NCI-H2107 (cell line): ENCODE measurements around the gene THSD4.

Source experiments
- DNase-seq: peaks from one replicate; lab custom pipeline; 2025; lab: John Stamatoyannopoulos, UW

THSD4 gene

DNA sequence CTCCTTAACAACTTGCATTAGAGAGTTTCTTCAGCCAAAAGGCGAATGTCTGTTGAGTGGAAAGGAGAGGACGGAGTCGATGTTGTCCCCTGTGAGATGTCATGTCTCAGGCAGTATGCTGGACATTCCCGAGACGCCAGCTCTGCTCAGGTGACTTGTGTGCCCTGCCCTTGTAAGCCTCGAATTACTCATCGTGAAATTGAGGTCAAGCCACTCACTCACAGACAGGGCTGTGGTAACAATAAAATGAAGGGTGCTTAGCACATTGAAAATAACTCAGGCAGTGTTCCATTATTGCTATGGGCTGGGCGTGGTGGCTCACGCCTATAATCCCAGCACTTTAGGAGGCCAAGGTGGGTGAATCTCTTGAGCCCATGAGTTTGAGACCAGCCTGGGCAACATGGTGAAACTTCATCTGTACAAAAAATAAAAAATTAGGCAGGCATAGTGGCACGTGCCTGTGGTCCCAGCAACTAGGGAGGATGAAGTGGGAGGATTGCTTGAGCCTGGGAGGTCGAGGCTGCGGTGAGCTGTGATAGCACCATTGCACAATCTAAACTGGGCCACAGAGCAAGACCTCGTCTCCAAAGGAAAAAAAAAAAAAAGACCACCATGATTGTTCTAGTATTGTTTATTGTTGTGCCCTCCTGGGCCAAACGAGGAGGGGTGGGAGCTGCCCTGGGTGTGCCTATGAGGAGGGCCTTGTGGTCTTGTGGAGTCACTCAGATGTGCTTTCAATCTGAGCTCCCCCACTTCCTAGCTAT, 214.4 kb downstream of the THSD4 start:
- DNase-seq, result no peak

DNA sequence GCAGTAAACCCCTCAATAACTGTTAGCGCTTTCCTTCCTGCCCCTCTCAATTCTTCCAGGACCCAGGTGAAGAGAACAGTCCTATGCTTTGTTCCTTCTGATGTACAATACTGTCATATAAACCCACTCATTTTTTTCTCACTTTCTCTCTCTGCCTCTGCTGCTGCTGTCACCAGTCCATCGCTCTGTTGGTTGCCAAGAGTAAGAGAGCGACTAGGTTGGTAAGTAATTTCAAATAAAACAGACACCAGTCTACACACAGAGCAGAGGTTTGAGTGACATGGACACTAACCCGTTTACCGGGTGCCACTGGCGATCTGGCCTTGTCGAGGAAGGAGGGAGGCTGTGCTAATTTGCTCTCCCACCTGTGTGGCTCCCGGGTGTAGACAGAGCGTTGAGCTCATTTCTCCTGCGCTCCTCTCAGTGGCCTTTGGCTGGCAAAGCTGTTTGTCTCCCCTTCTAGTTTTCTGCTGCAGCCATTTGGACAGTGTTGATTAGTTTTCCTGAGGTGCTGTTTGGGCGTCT, 215.4 kb downstream of the THSD4 start:
- no peak for DNase-seq

DNA sequence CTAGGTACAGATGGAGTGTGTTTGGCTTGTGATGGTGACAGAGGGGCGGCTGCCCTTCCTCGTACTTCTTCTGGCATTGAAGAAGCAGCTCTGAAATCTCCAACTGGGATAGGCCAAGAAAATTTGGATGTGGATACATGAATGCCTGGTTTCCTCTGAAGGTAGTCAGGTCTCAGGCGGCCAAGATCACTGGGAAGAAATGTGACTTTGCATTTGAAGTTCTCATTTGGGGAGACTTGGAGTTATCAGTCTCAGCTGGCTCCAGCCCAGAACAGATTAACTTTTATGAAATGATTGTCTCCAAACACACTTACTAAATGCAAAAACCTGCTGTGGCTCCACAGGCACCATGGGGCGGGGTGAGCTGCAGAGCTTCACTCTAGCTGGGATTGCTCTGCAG, 215.9 kb downstream of the THSD4 start:
- no peak for DNase-seq

DNA sequence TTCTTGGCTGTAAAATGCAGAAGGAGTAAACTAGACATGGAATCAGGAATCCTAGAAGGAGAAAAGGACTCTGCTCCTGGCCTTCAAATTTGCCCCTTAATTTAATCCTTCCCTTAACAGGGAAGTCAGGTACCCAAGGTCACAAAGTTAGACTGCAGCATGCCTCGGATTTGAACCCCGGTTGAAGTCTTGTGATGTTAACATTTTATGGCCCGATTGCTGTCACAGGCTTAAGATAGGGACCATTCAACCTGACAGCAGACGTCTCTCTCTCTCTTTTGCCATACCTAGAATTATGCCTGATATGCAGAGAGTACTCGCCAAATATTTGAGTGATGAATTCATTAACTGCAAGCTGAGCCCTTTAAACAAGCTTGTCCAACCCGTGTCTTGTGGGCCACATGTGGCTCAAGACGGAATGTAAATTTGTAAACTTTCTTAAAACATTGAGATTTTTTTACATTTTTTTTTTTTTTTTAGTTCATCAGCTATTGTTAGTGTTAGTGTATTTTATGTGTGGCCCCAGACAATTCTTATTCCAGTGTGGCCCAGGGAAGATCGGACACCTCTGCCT, 217.2 kb downstream of the THSD4 start:
- no peak for DNase-seq

DNA sequence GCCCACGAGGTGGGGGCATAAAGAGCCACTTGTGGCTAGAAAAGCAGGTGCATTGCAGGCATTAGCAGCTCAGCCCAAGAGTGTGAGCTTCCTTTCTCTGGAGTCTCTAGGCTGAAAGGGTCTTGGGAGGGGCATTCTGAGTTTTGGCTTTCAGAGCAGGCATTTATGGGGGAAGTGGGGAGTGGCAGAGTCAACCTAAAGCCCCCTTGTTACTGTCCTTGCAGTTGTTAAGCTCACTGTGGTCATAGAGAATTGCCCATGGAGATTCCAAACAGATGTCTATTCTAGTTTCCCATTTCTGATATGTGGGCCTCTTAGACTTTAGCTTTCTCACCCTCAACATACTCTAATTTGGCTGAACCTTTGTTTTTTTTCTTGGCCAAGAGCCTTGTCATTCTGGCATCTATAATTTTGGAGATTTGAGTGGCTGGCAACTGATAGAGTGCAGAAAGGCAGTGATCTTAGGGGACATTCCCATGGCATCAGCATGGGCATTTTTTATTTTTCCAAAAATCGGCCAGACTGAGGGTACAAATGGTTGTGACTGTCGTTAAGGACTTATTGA, 217.9 kb downstream of the THSD4 start:
- no peak for DNase-seq

DNA sequence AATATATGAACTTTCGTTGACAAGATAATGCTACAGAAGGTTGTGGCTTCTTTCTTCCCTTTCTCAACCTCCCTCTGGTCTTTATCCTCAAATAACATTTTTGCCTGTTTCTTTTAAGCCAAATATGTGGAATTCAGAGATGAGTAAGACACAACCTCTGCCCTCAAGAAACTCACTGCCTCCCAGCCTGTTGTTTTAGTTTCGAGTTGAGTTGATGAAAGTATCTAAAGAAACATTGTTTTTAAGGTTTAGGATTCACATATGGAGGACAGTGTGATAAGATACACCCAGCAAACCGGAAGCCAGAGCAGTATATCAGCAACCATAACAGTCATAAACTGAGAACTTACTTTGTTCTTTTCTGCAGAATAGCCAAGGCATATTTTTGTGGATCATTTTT, 218.6 kb downstream of the THSD4 start:
- DNase-seq, result no peak

DNA sequence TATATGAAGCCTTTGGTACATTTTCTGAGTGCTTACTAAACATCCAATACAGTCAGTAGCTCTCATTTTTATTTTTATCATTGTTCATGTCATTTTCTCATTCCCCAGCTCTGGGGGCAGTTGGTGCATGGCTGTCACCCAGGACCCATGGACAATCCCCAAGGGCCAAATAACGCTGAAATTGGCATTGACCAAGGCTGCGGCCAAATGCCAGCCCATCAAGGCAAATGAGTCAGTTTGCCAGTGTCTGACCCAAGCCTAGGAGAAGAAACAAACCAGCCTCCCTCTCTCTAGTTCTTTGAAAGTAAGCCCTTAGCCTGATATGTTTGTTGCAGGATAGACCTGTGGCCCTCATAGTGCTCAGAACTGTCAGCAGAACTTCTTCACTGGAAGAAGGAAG, 219.2 kb downstream of the THSD4 start:
- no peak for DNase-seq

DNA sequence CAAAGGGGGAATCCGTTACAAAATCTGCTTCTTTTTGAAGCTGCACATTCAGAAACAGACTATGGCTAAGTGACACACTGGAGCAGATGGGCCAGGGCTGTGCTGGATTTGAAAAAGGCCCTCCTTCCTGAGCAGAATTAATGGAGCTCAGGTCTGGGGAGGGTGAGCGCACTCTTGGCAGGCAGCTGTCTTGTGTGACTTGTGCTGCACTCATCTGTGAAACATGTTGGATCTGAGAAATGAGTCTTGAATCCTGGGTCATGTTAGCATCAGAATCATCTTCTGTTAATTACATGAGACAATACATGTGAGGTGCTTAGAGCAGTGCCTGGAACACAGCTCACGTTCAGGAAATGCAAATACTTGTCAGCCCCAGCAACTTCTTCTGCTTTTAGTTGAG, 219.6 kb downstream of the THSD4 start:
- DNase-seq, result no peak

DNA sequence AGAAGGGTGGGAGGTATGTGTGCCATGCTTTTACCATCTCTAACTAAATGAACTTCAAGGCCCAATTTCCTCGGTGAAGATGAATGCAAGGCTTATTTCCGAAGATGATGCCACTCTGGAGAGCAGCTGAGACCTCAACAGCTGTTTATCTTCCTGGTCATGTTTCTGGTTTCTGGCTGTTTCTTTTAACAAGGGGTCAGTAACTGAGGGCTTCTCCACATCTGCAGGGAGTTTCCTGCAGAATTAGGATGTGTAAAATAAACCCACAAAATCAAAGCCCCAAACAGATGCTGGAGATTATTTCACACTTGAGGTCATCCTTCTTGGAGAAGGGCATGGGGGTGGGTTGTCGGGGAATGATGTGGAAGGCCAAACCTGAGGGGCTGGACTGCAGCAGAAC, 220.3 kb downstream of the THSD4 start:
- DNase-seq, result no peak

DNA sequence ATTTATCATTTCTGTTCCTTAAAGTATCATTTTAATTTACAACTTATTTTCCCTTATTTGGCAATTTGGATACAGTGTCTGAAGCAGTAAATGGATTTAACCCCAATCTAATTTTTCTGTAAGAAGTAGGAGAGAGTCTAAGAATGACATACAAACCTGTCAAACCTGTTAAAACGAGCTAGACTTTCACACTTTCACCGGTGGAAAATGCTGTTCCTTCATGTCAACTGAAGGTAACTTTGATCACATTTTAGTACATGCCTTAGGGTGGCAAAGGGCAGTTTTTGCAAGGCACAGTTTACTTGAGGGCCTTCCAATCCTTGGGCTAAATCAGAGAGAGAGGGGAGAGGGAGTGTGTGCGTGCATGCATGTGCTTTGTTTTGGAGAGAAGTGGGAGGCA, 221.4 kb downstream of the THSD4 start:
- no peak for DNase-seq

DNA sequence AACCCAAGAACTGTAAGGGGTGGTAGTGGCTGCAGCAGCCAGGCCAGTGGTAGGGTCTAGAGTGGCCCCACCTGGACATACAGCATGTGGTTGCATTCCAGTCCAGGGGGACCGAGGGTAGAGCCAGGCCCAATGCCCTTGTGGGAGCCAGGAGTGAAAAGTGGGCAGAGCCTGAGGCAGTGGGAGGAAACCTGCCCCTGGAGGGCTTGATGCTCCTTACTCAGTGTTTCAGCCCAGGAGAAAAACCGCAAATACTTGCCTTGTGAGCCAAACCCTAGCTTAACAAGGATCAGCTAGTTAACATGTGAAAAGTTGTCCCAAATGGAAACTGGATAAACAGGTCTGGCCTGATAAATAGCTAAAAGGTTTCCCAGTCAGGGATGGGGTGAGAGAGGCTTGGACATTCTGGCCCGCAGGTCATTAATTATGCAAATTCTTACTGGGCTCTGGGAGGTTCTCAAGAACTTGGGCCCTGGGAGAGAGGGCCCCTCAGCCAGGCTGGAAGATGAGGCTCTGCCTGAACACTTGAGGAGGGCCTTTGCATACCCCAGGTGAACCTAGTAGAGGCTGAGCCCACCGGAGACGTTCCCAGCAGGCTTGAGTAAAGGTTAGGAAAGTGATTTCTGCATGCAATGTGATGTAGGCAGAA, 222.1 kb downstream of the THSD4 start:
- no peak for DNase-seq

DNA sequence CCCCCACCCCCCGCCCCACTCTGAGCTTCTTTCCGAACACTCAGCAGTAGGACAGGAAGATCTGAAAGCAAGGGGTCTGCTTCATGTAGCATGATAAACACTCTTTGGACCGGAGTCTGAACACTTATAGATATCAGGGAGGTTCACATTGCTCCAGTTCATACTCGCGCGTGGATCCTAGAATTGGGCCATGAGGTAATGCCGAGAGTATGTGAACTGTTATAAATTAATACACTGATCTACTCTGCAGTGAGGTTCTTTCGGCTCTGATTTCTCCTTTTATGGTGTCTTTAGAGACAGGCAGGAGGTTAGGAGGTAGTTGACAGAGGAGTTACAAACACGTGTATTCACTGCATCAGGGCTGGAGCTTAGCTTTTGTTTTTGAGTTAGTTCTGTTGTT, 223.0 kb downstream of the THSD4 start:
- DNase-seq, result no peak

DNA sequence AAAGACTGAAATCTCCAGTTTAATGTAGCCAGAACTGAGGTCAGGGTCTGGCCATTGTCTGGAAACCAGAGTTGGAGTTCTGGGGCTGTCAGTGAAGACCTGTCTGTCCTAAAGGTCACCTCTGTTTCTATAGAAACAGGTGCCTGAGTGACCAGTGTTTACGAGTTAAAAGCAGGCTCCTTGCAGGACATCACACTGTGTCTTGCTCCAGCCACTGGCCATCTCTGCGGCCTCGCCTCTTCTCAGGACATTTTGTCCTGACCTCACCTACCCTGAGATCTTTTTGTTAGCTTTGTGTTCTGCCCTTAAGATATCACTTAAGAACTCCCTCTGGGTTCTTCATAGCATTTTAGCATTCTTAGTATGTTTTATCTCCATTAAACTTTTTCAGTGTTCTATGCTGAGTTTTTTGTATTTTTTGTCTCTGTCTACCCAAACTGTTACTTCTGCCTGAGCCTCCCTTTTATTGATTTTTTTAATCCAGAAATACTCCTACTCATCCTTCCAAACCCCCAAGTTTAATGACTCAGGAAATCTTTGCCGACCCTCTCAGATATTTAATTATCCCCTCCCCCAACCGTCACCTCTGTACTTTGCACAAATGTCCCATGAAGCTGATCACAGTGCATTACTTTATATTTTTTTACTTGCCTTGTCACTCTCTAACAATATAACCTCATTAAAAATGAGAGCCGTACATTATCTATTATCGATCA, 223.7 kb downstream of the THSD4 start:
- no peak for DNase-seq

DNA sequence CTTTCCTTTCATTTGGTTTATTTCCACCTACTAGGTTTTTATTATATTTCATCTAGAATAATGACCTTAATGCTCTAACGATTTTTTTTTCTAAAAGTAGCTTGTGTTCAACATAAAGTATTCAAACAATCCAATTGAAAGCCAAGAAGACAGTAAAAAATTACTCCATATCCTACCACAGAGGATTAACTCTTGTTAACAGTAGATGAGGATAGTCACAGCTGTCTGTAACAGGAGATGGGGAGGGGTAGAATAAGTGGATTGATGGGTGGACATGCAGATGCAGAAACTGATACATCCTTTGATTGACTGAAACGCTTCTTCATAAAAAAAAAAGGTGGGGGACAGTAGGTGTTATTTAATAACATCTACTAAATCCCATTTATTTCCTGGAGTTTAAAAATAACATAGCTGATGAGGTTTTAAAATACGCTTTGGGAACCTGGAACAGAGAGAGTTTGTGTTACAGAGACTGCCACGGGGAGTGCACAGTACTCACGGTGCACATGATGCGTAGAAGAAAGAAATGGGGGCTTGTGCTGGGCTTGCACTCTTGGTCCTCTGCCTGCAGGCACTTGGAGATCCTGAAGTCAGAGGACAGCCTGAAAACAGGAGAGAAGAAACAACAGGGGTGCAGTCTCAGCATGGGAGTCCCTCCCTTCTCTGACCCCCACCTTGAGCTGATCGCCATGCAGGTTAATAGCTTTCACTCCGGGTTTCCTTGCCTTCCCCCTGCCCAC, 226.7 kb downstream of the THSD4 start:
- no peak for DNase-seq

DNA sequence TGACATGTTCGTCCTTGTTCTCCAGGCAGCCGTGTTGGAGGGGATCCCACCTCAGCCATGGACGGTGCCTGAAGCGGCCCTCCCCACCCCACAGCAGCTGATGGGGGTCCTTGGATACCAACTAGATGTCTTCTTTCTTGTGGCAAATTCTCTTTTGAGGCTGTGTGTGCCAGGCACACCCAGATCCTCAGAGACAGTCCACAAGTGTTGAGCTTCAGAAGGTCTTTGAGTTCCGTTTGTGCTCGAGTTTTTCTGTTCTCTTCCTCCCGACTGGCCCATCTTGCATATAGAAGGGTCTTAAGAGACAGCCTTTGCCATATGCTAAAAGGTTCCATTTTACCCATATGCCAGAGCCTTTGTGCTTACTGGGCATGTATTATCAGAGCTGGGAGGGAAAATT, 227.4 kb downstream of the THSD4 start:
- no peak for DNase-seq

DNA sequence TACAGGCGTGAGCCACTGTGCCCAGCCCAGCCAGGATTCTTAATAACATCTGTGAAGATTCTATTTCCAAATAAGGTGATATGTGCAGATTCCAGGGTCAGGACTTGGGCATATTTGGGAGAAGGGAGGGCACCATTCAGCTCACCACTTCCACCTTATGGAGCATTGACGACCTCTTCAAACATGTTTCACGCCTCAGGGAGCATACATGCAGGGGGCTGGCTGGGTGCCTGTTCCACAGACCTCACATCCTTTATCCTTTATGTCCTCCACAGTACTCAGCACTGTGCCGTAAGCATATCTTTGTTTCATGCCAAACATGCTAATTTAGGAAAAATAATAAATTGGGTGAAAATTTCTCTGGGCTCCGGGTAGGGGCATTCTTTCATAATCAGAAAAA, 229.0 kb downstream of the THSD4 start:
- no peak for DNase-seq

DNA sequence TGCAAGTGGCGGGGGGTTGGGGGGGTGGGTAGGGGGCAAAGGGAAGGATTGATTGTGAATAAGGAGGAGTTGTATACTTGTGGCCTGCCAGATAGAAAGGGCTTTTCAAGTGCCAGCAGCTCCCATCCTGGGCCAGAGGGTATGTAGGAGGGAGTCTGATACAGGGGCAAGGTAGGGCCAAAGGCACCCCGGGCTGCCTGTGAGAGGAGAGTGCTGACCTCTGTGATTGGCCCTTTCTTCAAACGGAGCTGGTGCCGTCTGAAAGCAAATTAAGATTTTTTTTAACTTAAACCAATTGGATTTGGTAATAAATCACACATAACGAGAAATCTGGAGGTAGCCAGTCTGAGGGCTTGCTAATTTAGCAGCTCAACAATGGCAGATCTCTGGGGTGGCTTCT, 229.9 kb downstream of the THSD4 start:
- DNase-seq, result no peak

DNA sequence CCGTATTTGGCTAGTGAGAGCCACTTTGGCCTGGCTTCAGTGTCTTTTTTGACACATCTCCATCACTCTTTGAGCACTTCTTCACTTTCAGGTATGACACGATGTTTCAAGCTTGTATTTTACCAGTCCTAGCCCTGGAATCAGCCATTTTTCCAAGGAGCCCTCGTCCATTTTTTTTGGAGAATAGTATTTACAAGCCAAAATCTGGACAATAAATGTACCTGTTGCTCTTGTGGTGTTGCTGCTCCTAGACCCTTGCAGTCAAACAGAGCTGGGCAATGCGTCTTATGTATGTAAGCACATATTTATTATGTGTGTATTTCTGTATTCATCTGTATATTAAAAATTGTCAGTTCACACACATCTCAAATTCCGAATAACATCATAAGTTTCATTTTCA, 231.2 kb downstream of the THSD4 start:
- no peak for DNase-seq

DNA sequence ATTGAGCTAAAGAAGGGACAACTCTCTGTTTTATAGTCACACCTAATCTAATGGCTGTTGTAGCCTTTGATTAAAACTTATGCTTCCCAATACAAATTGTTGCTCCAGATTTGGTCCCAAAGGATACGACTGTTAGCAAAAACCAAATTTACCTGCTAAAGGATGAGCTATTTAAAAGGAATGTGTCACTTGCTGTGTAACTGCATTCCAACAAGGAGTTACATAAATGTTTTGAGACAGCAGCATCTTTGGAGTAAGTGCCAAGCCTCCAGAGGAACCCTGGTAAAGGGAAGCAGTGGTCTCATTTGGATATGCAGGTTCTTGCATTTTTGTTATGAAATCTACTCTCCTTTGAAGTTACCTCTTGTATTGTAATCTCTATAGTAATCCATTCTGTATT, 233.3 kb downstream of the THSD4 start:
- DNase-seq, result no peak

DNA sequence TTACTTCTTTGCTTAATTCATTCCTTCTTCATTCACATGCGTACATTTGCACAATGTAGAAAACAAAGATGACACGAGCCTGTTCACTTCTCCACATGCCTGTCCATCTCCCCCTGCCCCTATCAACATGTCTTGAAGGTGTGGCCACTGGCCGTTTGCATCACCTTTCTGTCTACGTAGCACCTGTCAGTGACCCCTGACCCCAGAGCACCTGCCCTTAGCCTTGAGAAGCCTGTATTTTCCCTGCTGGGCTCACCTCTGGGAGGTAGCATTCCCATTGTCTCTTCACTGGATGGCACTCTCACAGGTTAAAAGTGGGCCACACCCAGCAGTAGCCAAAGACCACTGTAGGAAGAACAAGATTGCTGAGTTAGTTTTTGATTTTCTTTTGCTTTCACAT, 234.1 kb downstream of the THSD4 start:
- DNase-seq, result no peak

DNA sequence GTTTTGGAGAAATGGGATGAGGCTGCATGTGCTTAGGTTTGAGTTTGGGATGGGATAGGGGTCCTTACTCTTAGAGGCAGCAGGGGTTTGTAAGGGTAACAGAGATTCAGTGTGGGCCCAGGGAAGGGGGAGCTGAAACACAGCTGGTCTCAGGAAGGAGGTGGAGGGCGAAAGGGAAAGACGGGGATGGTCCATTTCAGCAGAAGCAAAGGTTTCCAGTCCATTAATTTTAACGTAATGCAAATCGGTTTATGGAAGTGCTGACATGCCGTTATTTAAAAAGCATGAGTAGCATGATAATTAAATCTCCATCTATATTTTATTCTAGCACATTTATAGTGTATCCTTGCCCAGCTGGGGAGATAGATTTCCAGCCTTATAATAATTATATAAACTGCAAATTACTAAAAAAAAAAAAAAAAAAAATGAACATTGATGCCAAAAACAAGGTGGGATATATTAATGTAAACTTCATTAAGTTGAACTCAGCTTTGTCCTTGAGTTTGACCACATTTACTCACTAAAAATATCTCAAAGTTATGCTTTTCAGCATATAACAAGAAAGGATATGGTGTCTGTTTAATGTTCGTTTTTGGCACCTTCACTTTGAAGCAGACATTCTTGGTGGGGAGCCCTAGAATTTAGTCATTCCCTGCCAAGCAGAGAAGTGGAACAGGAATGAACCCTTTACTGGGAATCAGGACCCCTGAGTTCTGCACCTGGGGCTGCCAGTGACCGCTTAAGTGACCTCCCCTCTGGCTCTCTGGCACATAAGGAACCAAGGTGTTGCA, 234.7 kb downstream of the THSD4 start:
- DNase-seq, result no peak
